Peyer's patch (tissue), 4 donors: Measurements from ENCODE around the gene SLC7A4.

ENCODE experiments used
- POLR2A ChIP-seq, 2 donors: fragments of 450-650 bp; IDR thresholded peaks; one replicate each; pipeline ENCODE4 v1.5.1; 2017; ENCODE audit warnings: antibody characterized with exemption in 2 of 2, mild to moderate bottlenecking in 2 of 2, moderate library complexity in 2 of 2
- TF ChIP-seq, protein P1 (sequence below), 6 experiments: fragments of 450-650 bp in 4 of 6; fragments of 200-600 bp in 2 of 6; sonication (generic) in 1 of 6; IDR thresholded peaks; one replicate each; pipeline ENCODE4 v1.5.1; 2017 to 2019; ENCODE audit warnings: antibody characterized with exemption in 6 of 6, mild to moderate bottlenecking in 3 of 6, moderate library complexity in 1 of 6

DNA sequence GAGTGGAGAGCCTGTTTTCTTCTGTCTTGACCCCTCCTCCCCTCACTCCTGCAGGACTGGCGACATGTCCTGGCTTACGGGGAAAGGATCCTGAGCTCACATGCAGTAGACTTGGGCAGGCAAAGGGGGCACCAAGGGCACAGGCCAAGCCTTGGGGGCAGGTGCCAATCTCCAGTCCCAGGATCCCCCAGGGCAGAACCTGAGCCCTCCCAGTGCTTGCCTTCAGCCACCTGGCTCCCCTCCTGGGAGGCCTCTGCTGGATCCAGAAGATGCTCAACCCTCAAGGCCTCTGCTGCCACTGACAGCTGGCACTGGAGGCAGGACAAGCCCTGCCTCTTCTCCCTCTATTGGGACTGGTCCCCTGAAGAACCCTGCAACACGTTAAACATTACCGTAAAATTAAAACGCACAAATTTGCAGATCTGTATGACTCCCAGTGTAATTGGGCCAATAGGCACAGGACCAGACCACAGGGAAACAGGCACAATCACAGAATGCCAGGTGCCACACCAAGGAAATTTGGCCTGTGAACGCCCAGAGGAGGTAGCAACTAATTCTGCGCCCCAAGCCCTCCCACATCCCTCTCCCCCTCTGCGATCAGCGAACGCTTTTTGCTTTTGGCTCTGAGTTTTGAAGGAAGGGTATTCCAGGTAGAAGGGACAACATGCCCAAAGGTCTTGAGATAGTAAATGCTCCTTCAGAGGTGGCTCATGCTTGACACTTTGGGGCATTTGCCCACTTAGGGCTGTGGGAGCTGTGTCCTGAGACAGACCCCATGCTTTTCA lies 51.2 kb downstream of the SLC7A4 start:
- TF ChIP-seq, protein P1, sequence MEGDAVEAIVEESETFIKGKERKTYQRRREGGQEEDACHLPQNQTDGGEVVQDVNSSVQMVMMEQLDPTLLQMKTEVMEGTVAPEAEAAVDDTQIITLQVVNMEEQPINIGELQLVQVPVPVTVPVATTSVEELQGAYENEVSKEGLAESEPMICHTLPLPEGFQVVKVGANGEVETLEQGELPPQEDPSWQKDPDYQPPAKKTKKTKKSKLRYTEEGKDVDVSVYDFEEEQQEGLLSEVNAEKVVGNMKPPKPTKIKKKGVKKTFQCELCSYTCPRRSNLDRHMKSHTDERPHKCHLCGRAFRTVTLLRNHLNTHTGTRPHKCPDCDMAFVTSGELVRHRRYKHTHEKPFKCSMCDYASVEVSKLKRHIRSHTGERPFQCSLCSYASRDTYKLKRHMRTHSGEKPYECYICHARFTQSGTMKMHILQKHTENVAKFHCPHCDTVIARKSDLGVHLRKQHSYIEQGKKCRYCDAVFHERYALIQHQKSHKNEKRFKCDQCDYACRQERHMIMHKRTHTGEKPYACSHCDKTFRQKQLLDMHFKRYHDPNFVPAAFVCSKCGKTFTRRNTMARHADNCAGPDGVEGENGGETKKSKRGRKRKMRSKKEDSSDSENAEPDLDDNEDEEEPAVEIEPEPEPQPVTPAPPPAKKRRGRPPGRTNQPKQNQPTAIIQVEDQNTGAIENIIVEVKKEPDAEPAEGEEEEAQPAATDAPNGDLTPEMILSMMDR (IDR thresholded peaks at IDR 0.05): no peak
- no peak for TF ChIP-seq POLR2A (IDR thresholded peaks at IDR 0.05)
